ENCODE measurements around the gene ARHGAP8. TPM values are rescaled to one million over a fixed set of nuclear protein-coding genes. Genes with fewer than 3 reads are reported as not detected.
A peak's percentile ranks its signal among the peaks of the same experiment; 100 is the strongest.
"Not testable (repeated sequence)": the region's sequence is repeated elsewhere in the genome, so short reads cannot be mapped to it uniquely, and the experiment has no call there.

Gene ARHGAP8
- total RNA-seq, 1 experiment from 2014 or later, result 24.8 TPM

DNA sequence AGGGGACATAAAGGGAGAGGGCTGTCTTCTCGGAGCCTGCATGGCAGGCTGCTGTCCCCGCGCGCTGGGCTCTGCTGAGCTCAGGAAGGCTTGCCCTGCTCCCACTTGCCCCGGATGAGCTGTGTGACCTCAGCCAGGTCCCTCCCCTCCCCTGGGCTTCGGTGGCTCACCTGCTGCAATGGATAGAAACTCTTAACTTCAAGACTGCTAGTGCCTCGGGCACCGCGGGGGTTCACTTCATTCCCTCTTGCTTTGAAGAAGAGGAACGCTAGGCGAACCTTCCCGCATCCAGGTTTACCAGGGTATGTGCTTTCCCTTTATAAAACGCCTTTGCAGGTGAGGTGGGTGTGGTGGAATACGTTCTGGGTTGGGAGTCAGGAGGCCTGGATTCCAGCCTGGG, 142.4 kb downstream of the ARHGAP8 start:
- Histone ChIP-seq H3K36me3 (replicated peaks; ENCODE audit: control insufficient read depth, insufficient read depth, low read length) (peaks cover 16% of the 10 kb centered on the region), H3K27me3 (ENCODE audit: control insufficient read depth, insufficient read depth, low read length) (no peaks in the 10 kb centered on the region), H3K4me3 (ENCODE audit: insufficient read depth, low read depth, low read length) (no peak overlapping the region)
- peak; percentile 59 for DNase-seq

DNA sequence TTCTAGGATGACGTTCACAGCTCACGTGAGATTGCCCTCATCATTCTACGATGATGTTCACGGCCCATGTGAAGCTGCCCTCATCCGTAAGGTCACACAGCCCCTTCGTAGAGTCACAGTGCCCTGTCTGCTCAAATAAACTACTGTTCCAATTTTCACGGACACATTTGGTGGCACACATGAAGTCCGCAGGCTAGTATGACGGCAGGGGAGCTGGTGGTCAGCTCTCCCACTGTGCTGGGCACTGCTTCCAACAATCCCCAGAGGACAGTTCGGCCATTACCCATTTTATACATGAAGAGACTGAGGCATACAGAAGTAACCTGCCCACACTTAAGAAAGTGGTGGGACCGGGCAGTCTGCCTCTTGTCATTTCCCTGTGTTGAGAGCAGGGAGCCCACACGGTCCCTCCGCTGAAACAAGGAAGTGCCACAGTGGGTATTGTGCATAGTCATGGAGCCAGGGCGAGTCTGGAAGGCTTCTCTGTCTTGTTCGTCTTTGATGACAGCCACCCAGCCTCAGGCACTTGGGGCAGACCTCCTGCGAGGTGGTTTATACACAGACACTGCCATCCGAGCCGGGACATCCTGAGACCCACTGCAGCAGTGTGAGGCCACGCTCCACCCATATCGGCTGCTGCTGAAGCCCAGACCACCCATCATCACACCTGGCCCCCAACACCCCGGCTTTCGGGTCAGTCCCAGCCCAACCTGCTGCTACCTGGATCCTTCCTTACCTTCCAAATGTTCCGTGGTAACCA, 143.1 kb downstream of the ARHGAP8 start:
- peaks cover 14% of the 10 kb centered on the region for H3K36me3 ChIP-seq (replicated peaks; ENCODE audit: control insufficient read depth, insufficient read depth, low read length)
- peak; percentile 20 for DNase-seq
- H3K4me3 ChIP-seq (ENCODE audit: insufficient read depth, low read depth, low read length), result no peak overlapping the region
- H3K27me3 ChIP-seq (ENCODE audit: control insufficient read depth, insufficient read depth, low read length), result no peaks in the 10 kb centered on the region

DNA sequence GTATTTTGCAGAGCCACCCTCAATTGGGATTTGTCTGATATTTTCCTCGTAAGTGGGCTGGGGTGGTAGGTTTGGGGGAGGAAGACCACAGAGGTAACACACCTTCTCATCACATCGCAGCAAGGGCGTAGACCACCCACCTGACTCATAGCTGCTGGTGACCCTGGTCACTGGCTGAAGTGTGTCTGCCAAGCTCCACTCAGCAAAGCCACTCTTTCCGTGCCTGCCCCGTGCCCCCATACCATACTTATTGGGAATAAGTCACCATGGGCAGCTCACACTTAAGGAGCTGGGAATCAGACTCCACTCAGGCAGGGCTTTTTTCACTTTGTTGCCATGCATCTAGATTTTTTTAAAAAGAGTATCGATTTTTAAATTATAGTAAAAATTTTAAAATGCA, 145.9 kb downstream of the ARHGAP8 start:
- DNase-seq, result no peak
- Histone ChIP-seq H3K4me3 (ENCODE audit: insufficient read depth, low read depth, low read length) (no peak overlapping the region), H3K27me3 (ENCODE audit: control insufficient read depth, insufficient read depth, low read length) (no peaks in the 10 kb centered on the region), H3K36me3 (replicated peaks; ENCODE audit: control insufficient read depth, insufficient read depth, low read length) (peaks cover 16% of the 10 kb centered on the region; the same call in 1 of the 2 replicates)

DNA sequence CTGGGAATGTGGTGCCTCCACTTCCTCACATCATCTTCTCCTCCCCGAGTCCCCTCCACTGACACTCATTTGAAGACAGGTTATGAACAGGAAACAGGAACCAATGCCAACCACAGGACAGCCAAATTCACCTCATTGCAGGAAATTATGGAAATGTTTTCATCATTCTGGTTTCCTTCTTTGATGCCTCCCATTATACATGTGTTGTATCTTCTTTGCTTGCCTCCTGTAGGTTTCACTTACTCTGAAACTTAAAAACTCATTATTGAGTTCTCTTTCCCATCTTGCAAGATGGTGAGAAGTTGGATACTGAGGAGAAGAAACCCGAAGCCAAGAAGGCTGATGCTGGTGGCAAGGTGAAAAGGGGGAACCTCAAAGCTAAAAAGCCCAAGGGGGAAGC, 148.9 kb downstream of the ARHGAP8 start:
- Histone ChIP-seq H3K27me3 (ENCODE audit: control insufficient read depth, insufficient read depth, low read length) (no peaks in the 10 kb centered on the region), H3K36me3 (replicated peaks; ENCODE audit: control insufficient read depth, insufficient read depth, low read length) (peaks cover 10% of the 10 kb centered on the region), H3K4me3 (ENCODE audit: insufficient read depth, low read depth, low read length) (no peak overlapping the region)
- DNase-seq, result no peak

DNA sequence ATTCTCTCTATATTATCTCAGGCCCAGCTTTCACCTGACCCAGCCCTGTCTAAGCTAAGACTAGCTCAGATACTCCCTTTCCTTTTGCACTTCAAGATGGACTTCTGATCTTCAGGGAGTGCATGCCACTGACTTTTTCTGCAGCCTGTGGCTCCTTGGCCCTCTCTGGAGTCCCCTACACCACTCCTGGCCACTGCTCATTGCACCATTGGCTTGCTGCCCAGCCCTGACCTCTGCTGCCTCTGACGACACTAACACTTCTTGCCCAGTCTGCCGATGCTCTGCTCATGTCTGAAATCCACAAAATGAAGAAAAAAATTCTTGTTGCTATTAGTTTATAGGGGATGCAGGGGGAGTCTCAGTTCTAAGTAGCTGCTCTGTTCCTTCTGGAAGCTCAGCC, 150.8 kb downstream of the ARHGAP8 start:
- peaks cover 16% of the 10 kb centered on the region for H3K36me3 ChIP-seq (replicated peaks; ENCODE audit: control insufficient read depth, insufficient read depth, low read length)
- not testable (repeated sequence) for DNase-seq; H3K27me3 ChIP-seq (ENCODE audit: control insufficient read depth, insufficient read depth, low read length); H3K4me3 ChIP-seq (ENCODE audit: insufficient read depth, low read depth, low read length)

DNA sequence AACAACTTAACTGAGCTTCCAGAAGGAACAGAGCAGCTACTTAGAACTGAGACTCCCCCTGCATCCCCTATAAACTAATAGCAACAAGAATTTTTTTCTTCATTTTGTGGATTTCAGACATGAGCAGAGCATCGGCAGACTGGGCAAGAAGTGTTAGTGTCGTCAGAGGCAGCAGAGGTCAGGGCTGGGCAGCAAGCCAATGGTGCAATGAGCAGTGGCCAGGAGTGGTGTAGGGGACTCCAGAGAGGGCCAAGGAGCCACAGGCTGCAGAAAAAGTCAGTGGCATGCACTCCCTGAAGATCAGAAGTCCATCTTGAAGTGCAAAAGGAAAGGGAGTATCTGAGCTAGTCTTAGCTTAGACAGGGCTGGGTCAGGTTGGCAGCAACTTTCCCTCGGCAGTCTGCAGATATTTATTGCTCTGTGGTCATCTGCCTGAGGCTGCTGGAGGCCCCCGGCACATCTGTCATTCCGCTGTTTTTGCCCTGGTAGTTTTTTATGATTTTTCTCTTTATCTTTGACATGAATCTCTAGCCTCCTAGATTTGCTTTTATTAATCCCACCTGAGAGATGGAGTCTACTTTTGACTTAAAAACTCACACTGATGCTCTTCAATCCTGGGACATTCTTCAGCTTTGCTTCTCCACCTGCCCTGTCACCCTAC, 152.2 kb downstream of the ARHGAP8 start:
- not testable (repeated sequence) for H3K27me3 ChIP-seq (ENCODE audit: control insufficient read depth, insufficient read depth, low read length); DNase-seq; H3K4me3 ChIP-seq (ENCODE audit: insufficient read depth, low read depth, low read length)
- peaks cover 22% of the 10 kb centered on the region for H3K36me3 ChIP-seq (replicated peaks; ENCODE audit: control insufficient read depth, insufficient read depth, low read length)

DNA sequence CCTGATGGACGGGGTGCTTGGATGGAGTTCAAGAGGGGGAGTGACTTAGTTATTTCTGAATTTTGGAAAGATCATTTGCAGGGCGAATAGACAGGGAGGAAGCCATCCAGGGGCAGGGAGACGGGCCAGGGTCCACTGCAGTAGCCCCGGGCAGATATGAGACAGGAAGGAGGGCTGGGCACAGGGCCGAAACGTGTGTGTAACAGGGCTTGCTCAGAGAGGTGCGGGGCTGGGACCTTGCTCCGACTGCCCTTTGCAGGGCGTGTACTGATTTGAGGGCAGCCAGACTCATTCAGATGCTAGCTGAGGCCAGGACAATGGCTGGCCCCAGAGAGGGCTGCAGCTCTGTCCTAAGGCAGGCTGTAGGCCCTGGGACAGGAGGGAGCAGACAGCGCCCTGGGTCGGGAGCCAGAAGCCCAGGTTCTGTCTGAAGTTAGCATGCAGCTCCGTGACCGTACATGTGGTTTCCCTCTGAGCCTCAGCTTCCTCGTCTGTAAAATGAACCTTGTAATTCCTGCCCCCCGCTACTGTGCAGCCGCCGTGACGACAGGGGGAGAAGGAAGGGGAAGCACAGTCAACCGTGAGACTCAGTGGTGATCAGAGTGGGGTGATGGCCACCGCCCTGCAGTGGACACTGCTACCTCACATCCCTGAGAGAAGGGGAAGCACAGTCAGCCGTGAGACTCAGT, 154.0 kb downstream of the ARHGAP8 start:
- no peaks in the 10 kb centered on the region for H3K27me3 ChIP-seq (ENCODE audit: control insufficient read depth, insufficient read depth, low read length)
- peaks cover 20% of the 10 kb centered on the region for H3K36me3 ChIP-seq (replicated peaks; ENCODE audit: control insufficient read depth, insufficient read depth, low read length)
- no peak for DNase-seq
- no peak overlapping the region for H3K4me3 ChIP-seq (ENCODE audit: insufficient read depth, low read depth, low read length)

DNA sequence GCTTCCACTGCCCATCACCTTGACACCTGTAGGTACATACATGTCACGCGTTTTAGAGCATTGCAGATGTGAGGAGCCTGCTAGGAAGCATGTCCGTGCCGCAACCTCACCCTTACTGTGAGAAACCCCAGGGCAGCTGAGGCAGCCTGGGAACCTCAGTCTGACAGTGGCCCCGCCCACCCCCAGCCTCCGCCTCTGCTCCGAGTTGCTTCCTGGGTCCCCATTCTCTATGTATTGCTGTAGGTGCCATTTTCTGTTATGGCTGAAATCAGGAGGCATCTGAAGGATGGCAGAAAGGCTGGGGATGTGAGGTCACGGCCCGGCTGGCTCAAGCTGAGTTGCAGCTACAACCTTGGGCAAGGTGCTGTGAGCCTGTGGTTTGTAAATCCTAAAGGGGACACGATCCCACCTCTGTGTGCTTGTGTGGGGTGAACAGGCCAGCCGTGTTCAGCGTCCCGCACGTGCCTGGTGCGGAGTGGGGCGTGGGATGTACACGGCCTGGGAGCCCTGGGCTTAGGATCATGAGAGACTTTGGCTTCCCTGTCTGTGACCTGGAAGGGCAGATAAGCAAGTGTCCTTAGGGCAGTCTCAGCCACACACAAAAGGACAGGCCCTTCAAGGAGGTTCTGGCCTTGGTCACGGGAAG, 154.7 kb downstream of the ARHGAP8 start:
- Histone ChIP-seq H3K36me3 (replicated peaks; ENCODE audit: control insufficient read depth, insufficient read depth, low read length) (peaks cover 23% of the 10 kb centered on the region), H3K4me3 (ENCODE audit: insufficient read depth, low read depth, low read length) (no peak overlapping the region), H3K27me3 (ENCODE audit: control insufficient read depth, insufficient read depth, low read length) (no peaks in the 10 kb centered on the region)
- peak; percentile 28 for DNase-seq

DNA sequence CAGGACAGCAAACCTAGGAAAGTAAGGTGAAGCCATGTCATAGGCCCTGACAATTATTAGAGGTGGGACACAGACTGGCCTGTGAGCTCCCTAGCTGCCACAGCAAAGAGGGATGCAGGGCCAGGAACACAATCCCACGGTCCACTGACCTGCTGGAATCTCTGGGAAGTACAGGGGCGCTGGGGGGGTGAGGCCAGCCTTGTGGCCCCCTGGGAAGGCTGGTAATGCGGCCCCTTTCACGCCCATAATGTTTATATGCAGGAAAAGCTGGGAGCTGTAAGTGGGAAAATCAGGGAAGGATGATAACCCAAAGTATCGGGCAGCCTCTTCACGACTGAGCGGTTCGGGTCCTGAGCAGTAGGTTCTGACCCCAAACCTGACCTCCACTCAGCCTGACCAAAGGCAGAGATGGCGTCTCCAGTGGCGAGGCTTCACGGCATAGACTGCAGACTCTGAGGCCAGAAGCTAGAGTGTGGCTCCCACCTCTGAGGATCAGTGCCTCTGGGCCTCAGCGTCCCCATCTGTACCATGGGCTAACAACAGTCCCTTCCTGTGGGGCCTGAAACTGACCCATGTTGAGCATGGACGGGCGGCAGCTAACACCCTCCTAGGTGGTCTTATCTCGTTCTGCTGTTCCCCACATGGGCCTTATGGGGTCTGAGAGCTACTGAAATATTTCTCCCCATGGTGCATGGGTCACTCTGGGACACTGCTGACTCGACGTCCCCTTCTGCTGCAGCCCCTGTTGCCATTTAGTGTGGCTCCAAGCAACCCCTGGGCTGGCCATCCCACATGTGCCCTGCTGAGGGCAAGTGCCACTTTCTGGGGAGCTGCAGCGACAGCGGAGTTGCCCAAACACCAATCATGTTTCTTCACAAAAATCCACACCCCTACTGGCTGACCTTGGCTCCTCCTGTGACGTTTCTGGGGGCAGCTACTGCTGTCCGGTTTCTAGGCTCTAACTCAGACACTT, 155.7 kb downstream of the ARHGAP8 start:
- H3K4me3 ChIP-seq (ENCODE audit: insufficient read depth, low read depth, low read length), result no peak overlapping the region
- DNase-seq, result no peak
- H3K27me3 ChIP-seq (ENCODE audit: control insufficient read depth, insufficient read depth, low read length), result no peaks in the 10 kb centered on the region
- peaks cover 30% of the 10 kb centered on the region for H3K36me3 ChIP-seq (replicated peaks; ENCODE audit: control insufficient read depth, insufficient read depth, low read length)

DNA sequence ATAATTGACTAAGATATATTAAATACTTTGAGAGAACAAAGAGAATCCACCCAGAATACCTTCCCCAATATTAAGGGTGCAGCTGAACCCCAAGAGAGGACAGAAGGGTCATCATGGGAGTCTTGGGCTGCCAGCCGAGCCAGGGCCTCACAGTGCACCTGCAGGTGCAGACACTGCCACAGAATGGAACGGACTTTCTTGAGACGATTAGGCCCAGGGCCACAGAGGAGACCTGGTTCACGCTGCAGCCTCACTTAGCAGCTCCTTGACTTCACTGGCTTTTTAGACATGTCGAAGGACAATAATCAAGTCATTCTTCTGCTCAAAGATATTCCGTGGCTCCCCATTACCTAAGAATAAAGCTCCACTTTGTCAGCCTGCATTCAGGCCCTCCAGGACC, 156.9 kb downstream of the ARHGAP8 start:
- Histone ChIP-seq H3K4me3 (ENCODE audit: insufficient read depth, low read depth, low read length) (no peak overlapping the region), H3K27me3 (ENCODE audit: control insufficient read depth, insufficient read depth, low read length) (no peaks in the 10 kb centered on the region), H3K36me3 (replicated peaks; ENCODE audit: control insufficient read depth, insufficient read depth, low read length) (peaks cover 37% of the 10 kb centered on the region)
- no peak for DNase-seq

Other genes starting within 250 kb of the ARHGAP8 start
- 7.7 and 8.4 TPM in 2 replicates for gene PRR5, start 50.4 kb upstream of the ARHGAP8 start, total RNA-seq (2014; rRNA removed; shearing (Covaris generic))